Adrenal gland (tissue), 12 donors: ENCODE measurements around the gene MADD. TPM values are rescaled to one million over a fixed set of nuclear protein-coding genes. Genes with fewer than 3 reads are reported as not detected.

ENCODE experiments used
- DNase-seq, 7 donors: peaks; one replicate each; pipeline ENCODE4 v3.0.0-alpha.2; 2019 to 2020
- H3K27ac ChIP-seq, 5 donors: fragments of 200-600 bp; sonication (generic) in 4 of 5; 1 replicate in 3 of 5; 2 replicates in 2 of 5; pipeline versions ENCODE4 v1.5.1 to v1.8.0; 2016 to 2020; ENCODE audit warnings: mild to moderate bottlenecking in 1 of 5
- H3K27me3 ChIP-seq: fragments of 200-600 bp; 2 replicates; pipeline ENCODE4 v1.8.0; 2021
- H3K36me3 ChIP-seq, 2 donors: fragments of 200-600 bp; replicated peaks in 1 of 2; 1 replicate in 1 of 2; 2 replicates in 1 of 2; pipeline versions ENCODE4 v1.5.1 to v1.8.0; 2018 to 2022
- H3K4me1 ChIP-seq, 2 donors: fragments of 200-600 bp; replicated peaks in 1 of 2; 1 replicate in 1 of 2; 2 replicates in 1 of 2; pipeline versions ENCODE4 v1.5.1 to v1.8.0; 2018 to 2021
- H3K4me3 ChIP-seq, 4 donors: fragments of 200-600 bp; sonication (generic) in 3 of 4; one replicate each; pipeline ENCODE4 v1.5.1; 2016 to 2018
- H3K9me3 ChIP-seq, 3 donors: fragments of 200-600 bp; sonication (generic) in 1 of 3; replicated peaks in 1 of 3; 1 replicate in 2 of 3; 2 replicates in 1 of 3; pipeline versions ENCODE4 v1.5.1 to v1.8.0; 2016 to 2021
- POLR2A ChIP-seq, 2 donors: fragments of 450-650 bp; IDR thresholded peaks; one replicate each; pipeline ENCODE4 v1.6.1; 2017; ENCODE audit warnings: antibody characterized with exemption in 2 of 2, mild to moderate bottlenecking in 2 of 2, moderate library complexity in 1 of 2
- WGBS, 4 donors: extraction: QIAGEN DNeasy Blood & Tissue Kit in 2 of 4; methylation state at CpG; one replicate each; pipeline versions ENCODE4 v1.1.5 to v1.1.7; 2013 to 2017; 5-methylcytosine and 5-hydroxymethylcytosine counted together
- intact Hi-C, 2 donors: fragments of 100-400 bp; cut with DNase I; formaldehyde crosslinking; loops; one replicate each; pipeline versions ENCODE4 v1.14.1 to v1.15.0; 2022 to 2023
- polyA plus RNA-seq, 3 donors: library from polyadenylated mRNA; stranded (reverse); fragments of 200-250 nt in 2 of 3; fragments of 350-450 nt in 1 of 3; fragmentation: Illumina TruSeq in 1 of 3; extraction: RNeasy Lipid Tissue Mini Kit (QIAGEN cat#74804) in 1 of 3; gene quantifications; one replicate each; pipeline ENCODE4 v1.2.3, GENCODE V29; 2013 to 2014
- total RNA-seq, 9 donors: library from RNA; depleted of rRNA in 4 of 9; stranded (reverse); fragments of >200 nt in 4 of 9; fragments of 120-200 nt in 1 of 9; fragmentation: NEBNext Ultra II Directional in 1 of 9; extraction: Animal tissue kit (Norgen Biotek cat#: 25700) in 1 of 9; gene quantifications; one replicate each; pipeline versions ENCODE4 v1.1.0 to v1.2.4, GENCODE V29; 2013 to 2023
- TF ChIP-seq, protein P1 (sequence below), 6 experiments: fragments of 450-650 bp in 4 of 6; fragments of 200-600 bp in 2 of 6; sonication (generic) in 1 of 6; IDR thresholded peaks; 1 replicate in 5 of 6; 2 replicates in 1 of 6; pipeline versions ENCODE4 v1.5.1 to v1.8.0; 2016 to 2021; ENCODE audit warnings: antibody characterized with exemption in 6 of 6, mild to moderate bottlenecking in 2 of 6, moderate library complexity in 1 of 6
- donor health status: healthy with polysubstance abuse.
- donor health status: Bipolar disorder and iron deficiency.
- donor health status: DM: yes; HTN: yes; CAD: no.
- donor health status: DM: no; HTN: no; CAD: no.
- donor health status: DM: no; HTN: no; CAD: no.
- donor health status: DM: yes; HTN: yes; CAD: no.

MADD gene
- total and polyA plus RNA-seq, 12 donors = 33.4 to 83.0 (median 49.2) TPM

DNA sequence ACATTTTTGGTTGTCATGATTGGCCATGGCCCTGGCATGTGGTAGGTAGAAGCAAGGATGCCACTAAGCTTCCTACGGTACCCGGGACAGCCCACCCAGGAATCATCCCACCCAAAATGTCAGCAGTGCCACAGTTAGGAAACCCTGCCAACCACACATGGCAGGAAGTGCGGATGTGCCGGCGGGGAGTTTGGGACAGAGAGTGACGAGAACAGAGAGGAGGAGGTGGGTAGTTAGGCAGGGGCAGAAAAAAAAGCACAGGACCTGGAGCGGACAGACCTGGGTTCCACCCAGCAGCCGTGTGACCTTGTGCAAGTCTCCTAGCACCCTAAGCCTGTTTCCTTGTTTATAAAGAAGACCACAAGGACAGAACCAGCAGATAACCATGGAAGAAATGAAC, 105.1 kb downstream of the MADD start:
- 66 to 79% (median 73%) methylated on average over 6 to 8 of the region's 8 CpGs for WGBS, 4 donors
- no peak overlapping the region for H3K27ac ChIP-seq
- H3K36me3 ChIP-seq = no peaks in the 10 kb centered on the region
- H3K9me3 ChIP-seq = no peaks in the 10 kb centered on the region
- H3K27me3 ChIP-seq = no peaks in the 10 kb centered on the region
- H3K4me3 ChIP-seq = no peak overlapping the region
- no peak for TF ChIP-seq POLR2A (IDR thresholded peaks at IDR 0.05)
- intact Hi-C loops = loop anchor here in 1 of 2 donors (5.0 kb wide), 2 partner anchors 37 to 77 kb away; no protein-coding TSS in a partner anchor
- DNase-seq = no peak
- H3K4me1 ChIP-seq = no peaks in the 10 kb centered on the region

DNA sequence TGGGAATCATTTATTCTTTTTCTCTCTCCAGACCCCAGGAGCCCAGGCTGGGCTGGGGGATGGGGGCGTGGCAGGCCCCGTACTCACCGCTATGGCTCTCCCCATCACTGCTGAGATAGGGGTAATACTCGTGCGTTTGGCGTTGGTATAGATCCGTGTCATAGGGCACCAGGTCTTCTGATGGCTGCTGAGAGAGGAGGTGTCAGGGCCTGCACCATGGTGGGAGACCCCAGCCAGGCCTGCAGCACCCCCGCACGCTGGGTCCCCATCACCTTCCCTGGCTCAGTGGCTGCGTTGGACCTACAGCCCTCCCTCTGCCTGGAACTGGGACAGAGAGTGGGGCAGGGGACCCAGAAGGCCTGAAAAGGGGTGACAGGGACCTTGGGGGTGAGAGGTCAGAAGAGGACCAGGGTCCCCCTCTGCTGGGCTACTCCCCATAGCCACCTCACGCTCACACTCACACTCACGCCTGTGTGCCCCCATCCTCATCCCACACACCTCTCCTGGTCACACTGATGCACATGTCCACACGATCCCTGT, 105.7 kb downstream of the MADD start:
- H3K27me3 ChIP-seq = no peaks in the 10 kb centered on the region
- no peaks in the 10 kb centered on the region for H3K36me3 ChIP-seq
- no peaks in the 10 kb centered on the region for H3K4me1 ChIP-seq
- intact Hi-C loops = loop anchor here in 1 of 2 donors (5.0 kb wide), 2 partner anchors 37 to 77 kb away; no protein-coding TSS in a partner anchor
- peak overlapping the region in 1 of 4 donors; percentile 46 for H3K4me3 ChIP-seq
- 72 to 86% (median 85%) methylated on average over 3 to 13 of the region's 13 CpGs for WGBS, 4 donors
- TF ChIP-seq, protein P1, sequence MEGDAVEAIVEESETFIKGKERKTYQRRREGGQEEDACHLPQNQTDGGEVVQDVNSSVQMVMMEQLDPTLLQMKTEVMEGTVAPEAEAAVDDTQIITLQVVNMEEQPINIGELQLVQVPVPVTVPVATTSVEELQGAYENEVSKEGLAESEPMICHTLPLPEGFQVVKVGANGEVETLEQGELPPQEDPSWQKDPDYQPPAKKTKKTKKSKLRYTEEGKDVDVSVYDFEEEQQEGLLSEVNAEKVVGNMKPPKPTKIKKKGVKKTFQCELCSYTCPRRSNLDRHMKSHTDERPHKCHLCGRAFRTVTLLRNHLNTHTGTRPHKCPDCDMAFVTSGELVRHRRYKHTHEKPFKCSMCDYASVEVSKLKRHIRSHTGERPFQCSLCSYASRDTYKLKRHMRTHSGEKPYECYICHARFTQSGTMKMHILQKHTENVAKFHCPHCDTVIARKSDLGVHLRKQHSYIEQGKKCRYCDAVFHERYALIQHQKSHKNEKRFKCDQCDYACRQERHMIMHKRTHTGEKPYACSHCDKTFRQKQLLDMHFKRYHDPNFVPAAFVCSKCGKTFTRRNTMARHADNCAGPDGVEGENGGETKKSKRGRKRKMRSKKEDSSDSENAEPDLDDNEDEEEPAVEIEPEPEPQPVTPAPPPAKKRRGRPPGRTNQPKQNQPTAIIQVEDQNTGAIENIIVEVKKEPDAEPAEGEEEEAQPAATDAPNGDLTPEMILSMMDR (IDR thresholded peaks at IDR 0.05) = no peak
- no peak for TF ChIP-seq POLR2A (IDR thresholded peaks at IDR 0.05)
- no peak overlapping the region for H3K27ac ChIP-seq
- DNase-seq = no peak
- H3K9me3 ChIP-seq = no peaks in the 10 kb centered on the region

GRCh38 chr11:47376107-47376524, 106.2 kb downstream of the MADD start:
- intact Hi-C loops = loop anchor here in 1 of 2 donors (5.0 kb wide), 2 partner anchors 36 to 76 kb away; no protein-coding TSS in a partner anchor
- peak overlapping the region in 1 of 4 donors; percentile 46 for H3K4me3 ChIP-seq
- H3K27me3 ChIP-seq = no peaks in the 10 kb centered on the region
- 67 to 77% (median 72%) methylated on average over 8 of the region's 8 CpGs for WGBS, 4 donors
- no peak for DNase-seq
- no peaks in the 10 kb centered on the region for H3K36me3 ChIP-seq
- H3K27ac ChIP-seq = peak overlapping the region in 1 of 5 donors; percentile 90
- TF ChIP-seq POLR2A (IDR thresholded peaks at IDR 0.05) = no peak
- TF ChIP-seq, protein P1 (IDR thresholded peaks at IDR 0.05) = no peak
- no peaks in the 10 kb centered on the region for H3K4me1 ChIP-seq
- no peaks in the 10 kb centered on the region for H3K9me3 ChIP-seq

DNA sequence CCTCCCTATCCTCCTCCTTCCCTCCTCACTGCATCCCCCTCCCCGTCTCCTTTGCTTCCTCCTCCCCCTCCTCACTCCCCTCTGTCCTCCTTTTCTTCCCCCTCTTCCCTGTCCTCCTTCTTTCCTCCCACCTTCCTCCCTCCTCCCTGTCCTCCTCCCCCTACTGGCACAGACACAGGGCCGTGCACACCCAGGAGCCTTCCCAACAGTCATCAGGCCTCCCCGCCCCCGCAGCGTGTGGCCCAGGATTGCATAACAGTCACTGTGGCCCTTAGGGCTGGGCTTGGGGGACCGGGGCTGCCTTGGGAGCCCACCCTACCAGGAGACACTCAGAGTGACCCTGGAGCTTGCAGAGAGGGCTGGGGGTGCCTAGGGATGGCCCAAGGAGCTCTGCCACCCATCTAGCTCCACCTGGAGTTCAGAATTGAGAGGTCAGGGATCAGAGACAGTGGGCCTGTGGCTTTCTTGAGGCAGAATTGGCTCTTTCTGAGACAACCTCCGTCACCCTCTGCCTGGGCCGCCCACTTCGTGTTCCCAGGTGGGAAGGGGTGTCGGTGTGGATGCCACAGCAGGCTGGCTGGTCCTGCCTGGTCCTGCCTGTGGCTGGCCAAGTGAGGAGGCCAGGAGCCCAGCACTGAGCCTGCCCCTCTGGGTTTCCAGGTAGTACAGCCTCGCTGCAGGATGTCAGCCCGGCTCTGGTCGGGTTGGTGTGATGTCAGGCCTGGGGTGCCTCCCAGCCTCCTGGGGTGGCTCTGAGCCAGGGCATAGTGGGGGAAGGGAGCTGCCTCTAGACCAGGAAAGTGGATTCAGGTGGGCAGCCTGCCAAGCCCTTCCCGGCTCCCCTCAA, 106.8 kb downstream of the MADD start:
- Histone ChIP-seq H3K9me3 (no peaks in the 10 kb centered on the region), H3K27me3 (no peaks in the 10 kb centered on the region), H3K27ac (peak overlapping the region in 3 of 5 donors; percentile 21 to 90 (median 62)), H3K36me3 (no peaks in the 10 kb centered on the region), H3K4me1 (no peaks in the 10 kb centered on the region), H3K4me3 (peak overlapping the region in 1 of 4 donors; percentile 46)
- intact Hi-C loops = loop anchor here in 1 of 2 donors (5.0 kb wide), 2 partner anchors 36 to 76 kb away; no protein-coding TSS in a partner anchor
- WGBS, 4 donors = 59 to 69% (median 65%) methylated on average over 9 to 14 of the region's 14 CpGs
- DNase-seq = peak in 4 of 7 donors; percentile 39 to 67 (median 66)
- TF ChIP-seq, protein P1 (IDR thresholded peaks at IDR 0.05) = no peak
- TF ChIP-seq POLR2A (IDR thresholded peaks at IDR 0.05) = no peak
